Measurements from ENCODE around the gene ACE2. TPM values are rescaled to one million over a fixed set of nuclear protein-coding genes. Genes with fewer than 3 reads are reported as not detected.

The ACE2 gene
- polyA plus RNA-seq, 1 donor from 2014 or later: 0.64 TPM

DNA sequence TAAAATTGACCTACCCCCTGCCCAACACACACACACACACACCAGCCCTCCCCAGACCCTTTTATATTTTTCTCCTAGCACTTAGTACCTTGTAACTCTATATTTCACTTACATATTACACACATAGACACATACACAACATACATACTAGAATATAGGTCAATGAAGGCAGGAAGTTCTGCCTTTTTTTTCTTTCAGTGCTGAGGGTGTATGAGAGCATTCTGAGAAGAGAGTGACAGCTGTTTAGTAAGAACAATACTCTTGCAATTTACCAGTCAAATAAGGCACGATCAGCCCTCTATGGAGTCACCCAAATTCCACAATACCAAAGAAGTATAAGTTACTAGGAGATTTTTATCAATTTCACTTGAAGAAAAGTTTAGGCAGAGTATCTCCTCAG lies 33.5 kb downstream of the ACE2 start:
- Histone ChIP-seq H3K9me2 (ENCODE audit: insufficient read depth, low read length) (no peaks in the 10 kb centered on the region), H3K79me2 (replicated peaks; ENCODE audit: insufficient read depth, low read length) (no peaks in the 10 kb centered on the region), H3K36me3 (ENCODE audit: insufficient read depth, low read length) (no peaks in the 10 kb centered on the region), H3K4me2 (ENCODE audit: low read length) (no peak overlapping the region), H3K4me3 (ENCODE audit: low read length) (no peak overlapping the region), H3K27me3 (ENCODE audit: insufficient read depth, low read depth, low read length) (no peaks in the 10 kb centered on the region), H4K20me1 (ENCODE audit: insufficient read depth) (no peaks in the 10 kb centered on the region), H3F3A (ENCODE audit: insufficient read depth, low read length, poor library complexity, severe bottlenecking) (no peaks in the 10 kb centered on the region), H2AFZ (ENCODE audit: low read depth, low read length) (no peak overlapping the region), H3K9ac (ENCODE audit: low read length) (no peak overlapping the region), H3K27ac (ENCODE audit: low read length) (no peak overlapping the region), H3K9me3 (ENCODE audit: low read length) (no peaks in the 10 kb centered on the region)
- TF ChIP-seq, protein P1, sequence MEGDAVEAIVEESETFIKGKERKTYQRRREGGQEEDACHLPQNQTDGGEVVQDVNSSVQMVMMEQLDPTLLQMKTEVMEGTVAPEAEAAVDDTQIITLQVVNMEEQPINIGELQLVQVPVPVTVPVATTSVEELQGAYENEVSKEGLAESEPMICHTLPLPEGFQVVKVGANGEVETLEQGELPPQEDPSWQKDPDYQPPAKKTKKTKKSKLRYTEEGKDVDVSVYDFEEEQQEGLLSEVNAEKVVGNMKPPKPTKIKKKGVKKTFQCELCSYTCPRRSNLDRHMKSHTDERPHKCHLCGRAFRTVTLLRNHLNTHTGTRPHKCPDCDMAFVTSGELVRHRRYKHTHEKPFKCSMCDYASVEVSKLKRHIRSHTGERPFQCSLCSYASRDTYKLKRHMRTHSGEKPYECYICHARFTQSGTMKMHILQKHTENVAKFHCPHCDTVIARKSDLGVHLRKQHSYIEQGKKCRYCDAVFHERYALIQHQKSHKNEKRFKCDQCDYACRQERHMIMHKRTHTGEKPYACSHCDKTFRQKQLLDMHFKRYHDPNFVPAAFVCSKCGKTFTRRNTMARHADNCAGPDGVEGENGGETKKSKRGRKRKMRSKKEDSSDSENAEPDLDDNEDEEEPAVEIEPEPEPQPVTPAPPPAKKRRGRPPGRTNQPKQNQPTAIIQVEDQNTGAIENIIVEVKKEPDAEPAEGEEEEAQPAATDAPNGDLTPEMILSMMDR (IDR thresholded peaks at IDR 0.05; ENCODE audit: poor library complexity, severe bottlenecking): no peak
- no peak for TF ChIP-seq RAD21 (conservative IDR thresholded peaks at IDR 0.05)

DNA sequence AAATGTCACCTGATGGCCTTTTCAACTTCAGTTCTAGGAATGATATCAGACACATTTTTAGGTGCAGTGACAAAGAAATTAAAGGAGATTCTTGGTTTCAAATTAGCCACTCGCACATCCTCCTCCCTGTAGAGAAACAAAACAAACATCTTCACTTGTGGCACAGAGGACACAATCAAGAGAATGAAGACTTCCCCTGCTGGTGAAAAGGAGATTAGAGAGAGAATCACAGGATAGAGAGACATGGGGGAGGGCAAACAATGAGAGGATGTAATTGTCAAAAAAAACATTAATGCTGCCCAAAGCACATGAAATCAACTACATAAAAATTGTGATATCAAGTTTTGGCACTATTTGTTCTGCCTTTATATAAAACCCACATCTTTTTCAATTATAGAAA lies 34.5 kb downstream of the ACE2 start:
- H3K4me3 ChIP-seq (ENCODE audit: low read length): no peak overlapping the region
- no peaks in the 10 kb centered on the region for H3F3A ChIP-seq (ENCODE audit: insufficient read depth, low read length, poor library complexity, severe bottlenecking)
- H3K36me3 ChIP-seq (ENCODE audit: insufficient read depth, low read length): no peaks in the 10 kb centered on the region
- H3K9me2 ChIP-seq (ENCODE audit: insufficient read depth, low read length): no peaks in the 10 kb centered on the region
- H4K20me1 ChIP-seq (ENCODE audit: insufficient read depth): no peaks in the 10 kb centered on the region
- H3K9me3 ChIP-seq (ENCODE audit: low read length): no peaks in the 10 kb centered on the region
- H3K9ac ChIP-seq (ENCODE audit: low read length): no peak overlapping the region
- no peaks in the 10 kb centered on the region for H3K27me3 ChIP-seq (ENCODE audit: insufficient read depth, low read depth, low read length)
- no peak overlapping the region for H3K4me2 ChIP-seq (ENCODE audit: low read length)
- H2AFZ ChIP-seq (ENCODE audit: low read depth, low read length): no peak overlapping the region
- H3K79me2 ChIP-seq (replicated peaks; ENCODE audit: insufficient read depth, low read length): no peaks in the 10 kb centered on the region
- no peak overlapping the region for H3K27ac ChIP-seq (ENCODE audit: low read length)
- TF ChIP-seq EP300 (conservative IDR thresholded peaks at IDR 0.05; ENCODE audit: poor library complexity, severe bottlenecking) (no peak), SMC3 (conservative IDR thresholded peaks at IDR 0.05; ENCODE audit: poor library complexity) (no peak), EZH2 (IDR thresholded peaks at IDR 0.05; ENCODE audit: borderline replicate concordance, insufficient read depth, low read length, poor library complexity, severe bottlenecking) (no peak), POLR2AphosphoS5 (IDR thresholded peaks at IDR 0.05) (no peak), TAF1 (IDR thresholded peaks at IDR 0.05; ENCODE audit: low read depth) (no peak), RAD21 (conservative IDR thresholded peaks at IDR 0.05) (no peak), MXI1 (conservative IDR thresholded peaks at IDR 0.05; ENCODE audit: poor library complexity, severe bottlenecking) (no peak)
- TF ChIP-seq, protein P1 (IDR thresholded peaks at IDR 0.05; ENCODE audit: poor library complexity, severe bottlenecking): no peak
- TF ChIP-seq, protein P2, sequence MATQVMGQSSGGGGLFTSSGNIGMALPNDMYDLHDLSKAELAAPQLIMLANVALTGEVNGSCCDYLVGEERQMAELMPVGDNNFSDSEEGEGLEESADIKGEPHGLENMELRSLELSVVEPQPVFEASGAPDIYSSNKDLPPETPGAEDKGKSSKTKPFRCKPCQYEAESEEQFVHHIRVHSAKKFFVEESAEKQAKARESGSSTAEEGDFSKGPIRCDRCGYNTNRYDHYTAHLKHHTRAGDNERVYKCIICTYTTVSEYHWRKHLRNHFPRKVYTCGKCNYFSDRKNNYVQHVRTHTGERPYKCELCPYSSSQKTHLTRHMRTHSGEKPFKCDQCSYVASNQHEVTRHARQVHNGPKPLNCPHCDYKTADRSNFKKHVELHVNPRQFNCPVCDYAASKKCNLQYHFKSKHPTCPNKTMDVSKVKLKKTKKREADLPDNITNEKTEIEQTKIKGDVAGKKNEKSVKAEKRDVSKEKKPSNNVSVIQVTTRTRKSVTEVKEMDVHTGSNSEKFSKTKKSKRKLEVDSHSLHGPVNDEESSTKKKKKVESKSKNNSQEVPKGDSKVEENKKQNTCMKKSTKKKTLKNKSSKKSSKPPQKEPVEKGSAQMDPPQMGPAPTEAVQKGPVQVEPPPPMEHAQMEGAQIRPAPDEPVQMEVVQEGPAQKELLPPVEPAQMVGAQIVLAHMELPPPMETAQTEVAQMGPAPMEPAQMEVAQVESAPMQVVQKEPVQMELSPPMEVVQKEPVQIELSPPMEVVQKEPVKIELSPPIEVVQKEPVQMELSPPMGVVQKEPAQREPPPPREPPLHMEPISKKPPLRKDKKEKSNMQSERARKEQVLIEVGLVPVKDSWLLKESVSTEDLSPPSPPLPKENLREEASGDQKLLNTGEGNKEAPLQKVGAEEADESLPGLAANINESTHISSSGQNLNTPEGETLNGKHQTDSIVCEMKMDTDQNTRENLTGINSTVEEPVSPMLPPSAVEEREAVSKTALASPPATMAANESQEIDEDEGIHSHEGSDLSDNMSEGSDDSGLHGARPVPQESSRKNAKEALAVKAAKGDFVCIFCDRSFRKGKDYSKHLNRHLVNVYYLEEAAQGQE (IDR thresholded peaks at IDR 0.05; ENCODE audit: borderline replicate concordance): no peak

Data from neural cell (in vitro differentiated cells).